ENCODE data around the gene SERPINE3.

The SERPINE3 gene

DNA sequence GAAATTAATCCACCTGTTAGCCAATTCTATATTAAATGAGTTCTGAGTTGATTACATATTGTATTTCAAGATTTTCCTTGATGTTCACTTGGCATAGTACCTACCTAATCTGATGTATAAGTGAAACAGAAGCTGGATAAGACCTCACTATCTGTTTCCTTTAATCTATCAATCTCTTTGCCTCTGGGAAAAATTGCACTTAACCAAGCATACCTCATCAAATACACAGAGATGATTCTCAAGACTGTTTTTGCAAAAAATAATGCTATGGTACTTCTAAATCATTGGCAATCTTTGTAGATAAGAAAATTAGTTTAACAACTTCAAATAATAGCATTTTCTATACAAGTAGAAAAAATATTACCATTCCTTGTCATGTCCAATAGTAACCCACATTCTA is 55.2 kb downstream of the SERPINE3 start:
- DNase-seq (ENCODE audit: low read depth), result no peak
- TF ChIP-seq, protein P1, sequence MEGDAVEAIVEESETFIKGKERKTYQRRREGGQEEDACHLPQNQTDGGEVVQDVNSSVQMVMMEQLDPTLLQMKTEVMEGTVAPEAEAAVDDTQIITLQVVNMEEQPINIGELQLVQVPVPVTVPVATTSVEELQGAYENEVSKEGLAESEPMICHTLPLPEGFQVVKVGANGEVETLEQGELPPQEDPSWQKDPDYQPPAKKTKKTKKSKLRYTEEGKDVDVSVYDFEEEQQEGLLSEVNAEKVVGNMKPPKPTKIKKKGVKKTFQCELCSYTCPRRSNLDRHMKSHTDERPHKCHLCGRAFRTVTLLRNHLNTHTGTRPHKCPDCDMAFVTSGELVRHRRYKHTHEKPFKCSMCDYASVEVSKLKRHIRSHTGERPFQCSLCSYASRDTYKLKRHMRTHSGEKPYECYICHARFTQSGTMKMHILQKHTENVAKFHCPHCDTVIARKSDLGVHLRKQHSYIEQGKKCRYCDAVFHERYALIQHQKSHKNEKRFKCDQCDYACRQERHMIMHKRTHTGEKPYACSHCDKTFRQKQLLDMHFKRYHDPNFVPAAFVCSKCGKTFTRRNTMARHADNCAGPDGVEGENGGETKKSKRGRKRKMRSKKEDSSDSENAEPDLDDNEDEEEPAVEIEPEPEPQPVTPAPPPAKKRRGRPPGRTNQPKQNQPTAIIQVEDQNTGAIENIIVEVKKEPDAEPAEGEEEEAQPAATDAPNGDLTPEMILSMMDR (IDR thresholded peaks at IDR 0.05; ENCODE audit: control insufficient read depth, extremely low read depth, insufficient read depth), result no peak
- H3K4me3 ChIP-seq (ENCODE audit: low read depth, low read length), result no peak overlapping the region

- H3K4me3 ChIP-seq (ENCODE audit: low read depth, low read length), result no peak overlapping the region
- DNase-seq (ENCODE audit: low read depth), result no peak
- TF ChIP-seq, protein P1 (IDR thresholded peaks at IDR 0.05; ENCODE audit: control insufficient read depth, extremely low read depth, insufficient read depth), result no peak
Observed at GRCh38 chr13:51396352-51396751, 56.9 kb downstream of the SERPINE3 start.

- peak; percentile 83 for DNase-seq (ENCODE audit: low read depth)
- no peak overlapping the region for H3K4me3 ChIP-seq (ENCODE audit: low read depth, low read length)
- TF ChIP-seq, protein P1 (IDR thresholded peaks at IDR 0.05; ENCODE audit: control insufficient read depth, extremely low read depth, insufficient read depth), result no peak
Observed at GRCh38 chr13:51397262-51397941, 57.9 kb downstream of the SERPINE3 start.

DNA sequence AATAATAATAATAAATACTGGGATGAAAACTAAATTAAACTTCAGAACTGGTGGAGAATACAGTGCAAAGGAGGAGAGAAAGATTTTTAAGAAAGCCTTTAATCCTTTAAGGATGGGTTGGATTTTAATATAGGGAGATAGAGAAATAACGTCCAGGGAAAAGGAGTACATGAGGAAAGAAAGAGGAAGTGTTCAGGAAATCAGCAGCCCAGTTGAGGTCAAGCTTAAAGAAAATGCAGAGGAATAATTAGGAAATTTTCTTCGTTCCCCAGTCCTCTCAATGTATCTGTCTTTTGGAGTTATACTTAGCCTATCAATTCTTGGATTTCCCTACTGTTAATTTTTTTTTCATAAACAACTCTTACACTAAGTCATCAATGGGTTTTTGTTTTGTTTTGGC is 65.7 kb downstream of the SERPINE3 start:
- TF ChIP-seq, protein P1 (IDR thresholded peaks at IDR 0.05; ENCODE audit: control insufficient read depth, extremely low read depth, insufficient read depth), result no peak

GRCh38 chr13:51412431-51412830 is 72.9 kb downstream of the SERPINE3 start:
- peak; percentile 75 for DNase-seq (ENCODE audit: low read depth)
- H3K4me3 ChIP-seq (ENCODE audit: low read depth, low read length), result no peak overlapping the region
- TF ChIP-seq, protein P1 (IDR thresholded peaks at IDR 0.05; ENCODE audit: control insufficient read depth, extremely low read depth, insufficient read depth), result peak; percentile 1; the same call in 1 of the 2 replicates

More for the DNA sequence above, 65.7 kb downstream of the SERPINE3 start:
- no peak for DNase-seq (ENCODE audit: low read depth)
- no peak overlapping the region for H3K4me3 ChIP-seq (ENCODE audit: low read depth, low read length)
